Peyer's patch (tissue), 4 donors: ENCODE data around the gene TSKS. TPM values are rescaled to one million over a fixed set of nuclear protein-coding genes. Genes with fewer than 3 reads are reported as not detected.

Source experiments
- DNase-seq, 3 donors: peaks; one replicate each; pipeline ENCODE4 v3.0.0-alpha.2; 2017 to 2019
- H3K27ac ChIP-seq, 4 donors: fragments of 200-600 bp; sonication (generic); one replicate each; pipeline ENCODE4 v1.5.1; 2016 to 2019
- H3K27me3 ChIP-seq, 2 donors: fragments of 200-600 bp; sonication (generic); one replicate each; pipeline ENCODE4 v1.5.1; 2019
- H3K36me3 ChIP-seq, 3 donors: fragments of 200-600 bp; sonication (generic); one replicate each; pipeline ENCODE4 v1.5.1; 2016 to 2019
- H3K4me1 ChIP-seq, 4 donors: fragments of 200-600 bp; sonication (generic); one replicate each; pipeline ENCODE4 v1.5.1; 2016 to 2019
- H3K4me3 ChIP-seq, 4 donors: fragments of 200-600 bp; sonication (generic); 1 replicate in 3 of 4; 2 replicates in 1 of 4; pipeline ENCODE4 v1.5.1; 2016 to 2019; ENCODE audit warnings: mild to moderate bottlenecking in 1 of 4
- H3K9me3 ChIP-seq, 4 donors: fragments of 200-600 bp; sonication (generic); one replicate each; pipeline ENCODE4 v1.5.1; 2016 to 2019; ENCODE audit warnings: mild to moderate bottlenecking in 1 of 4
- POLR2A ChIP-seq, 2 donors: fragments of 450-650 bp; IDR thresholded peaks; one replicate each; pipeline ENCODE4 v1.5.1; 2017; ENCODE audit warnings: antibody characterized with exemption in 2 of 2, mild to moderate bottlenecking in 2 of 2, moderate library complexity in 2 of 2
- total RNA-seq, 4 donors: library from RNA; depleted of rRNA; stranded (reverse); fragments of >200 nt; gene quantifications; one replicate each; pipeline ENCODE4 v1.1.0, GENCODE V29; 2016
- TF ChIP-seq, protein P1 (sequence below), 6 experiments: fragments of 450-650 bp in 4 of 6; fragments of 200-600 bp in 2 of 6; sonication (generic) in 1 of 6; IDR thresholded peaks; one replicate each; pipeline ENCODE4 v1.5.1; 2017 to 2019; ENCODE audit warnings: antibody characterized with exemption in 6 of 6, mild to moderate bottlenecking in 3 of 6, moderate library complexity in 1 of 6

TSKS gene
- total RNA-seq, 4 donors from 2014 or later: not detected

DNA sequence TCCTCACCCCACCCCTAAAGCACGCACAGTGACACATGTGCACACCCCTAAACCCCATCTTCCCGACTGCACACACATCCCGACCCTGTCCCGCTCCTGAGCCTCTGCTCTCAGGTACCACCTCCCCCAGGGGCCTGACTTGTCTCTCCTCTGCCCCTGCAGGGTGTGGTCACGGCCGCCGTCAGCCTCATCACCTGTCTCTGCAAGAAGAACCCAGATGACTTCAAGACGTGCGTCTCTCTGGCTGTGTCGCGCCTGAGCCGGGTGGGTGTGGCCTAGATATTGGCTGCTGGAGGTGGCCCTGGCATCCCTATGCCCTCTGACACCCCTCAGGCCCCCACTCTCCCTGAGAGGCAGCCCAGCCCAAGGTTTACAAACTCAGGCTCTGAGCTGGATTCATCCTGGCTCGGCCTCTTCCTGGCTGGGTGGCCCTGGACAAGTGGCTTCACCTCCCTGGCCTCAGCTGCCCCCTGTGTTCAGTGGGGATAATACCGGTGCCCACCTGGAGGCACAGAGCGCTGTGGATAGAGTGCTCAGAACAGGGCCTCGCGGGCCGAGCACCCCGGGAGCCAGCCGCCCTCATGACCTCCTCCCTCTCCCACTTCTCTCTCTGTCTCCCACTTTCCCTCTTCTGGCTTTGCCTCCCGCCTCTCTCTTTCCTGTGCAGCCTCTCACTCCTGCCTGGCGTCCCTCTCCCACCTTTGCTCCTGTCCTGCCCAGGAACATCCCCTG is 29.9 kb upstream of the TSKS start:
- H3K27me3 ChIP-seq: no peaks in the 10 kb centered on the region
- no peaks in the 10 kb centered on the region for H3K4me1 ChIP-seq
- H3K36me3 ChIP-seq: peaks cover 0 to 86% (median 0%) of the 10 kb centered on the region in 3 donors
- TF ChIP-seq, protein P1, sequence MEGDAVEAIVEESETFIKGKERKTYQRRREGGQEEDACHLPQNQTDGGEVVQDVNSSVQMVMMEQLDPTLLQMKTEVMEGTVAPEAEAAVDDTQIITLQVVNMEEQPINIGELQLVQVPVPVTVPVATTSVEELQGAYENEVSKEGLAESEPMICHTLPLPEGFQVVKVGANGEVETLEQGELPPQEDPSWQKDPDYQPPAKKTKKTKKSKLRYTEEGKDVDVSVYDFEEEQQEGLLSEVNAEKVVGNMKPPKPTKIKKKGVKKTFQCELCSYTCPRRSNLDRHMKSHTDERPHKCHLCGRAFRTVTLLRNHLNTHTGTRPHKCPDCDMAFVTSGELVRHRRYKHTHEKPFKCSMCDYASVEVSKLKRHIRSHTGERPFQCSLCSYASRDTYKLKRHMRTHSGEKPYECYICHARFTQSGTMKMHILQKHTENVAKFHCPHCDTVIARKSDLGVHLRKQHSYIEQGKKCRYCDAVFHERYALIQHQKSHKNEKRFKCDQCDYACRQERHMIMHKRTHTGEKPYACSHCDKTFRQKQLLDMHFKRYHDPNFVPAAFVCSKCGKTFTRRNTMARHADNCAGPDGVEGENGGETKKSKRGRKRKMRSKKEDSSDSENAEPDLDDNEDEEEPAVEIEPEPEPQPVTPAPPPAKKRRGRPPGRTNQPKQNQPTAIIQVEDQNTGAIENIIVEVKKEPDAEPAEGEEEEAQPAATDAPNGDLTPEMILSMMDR (IDR thresholded peaks at IDR 0.05): no peak
- no peak for TF ChIP-seq POLR2A (IDR thresholded peaks at IDR 0.05)
- H3K27ac ChIP-seq: no peak overlapping the region
- no peaks in the 10 kb centered on the region for H3K9me3 ChIP-seq
- DNase-seq: no peak
- H3K4me3 ChIP-seq: no peak overlapping the region

DNA sequence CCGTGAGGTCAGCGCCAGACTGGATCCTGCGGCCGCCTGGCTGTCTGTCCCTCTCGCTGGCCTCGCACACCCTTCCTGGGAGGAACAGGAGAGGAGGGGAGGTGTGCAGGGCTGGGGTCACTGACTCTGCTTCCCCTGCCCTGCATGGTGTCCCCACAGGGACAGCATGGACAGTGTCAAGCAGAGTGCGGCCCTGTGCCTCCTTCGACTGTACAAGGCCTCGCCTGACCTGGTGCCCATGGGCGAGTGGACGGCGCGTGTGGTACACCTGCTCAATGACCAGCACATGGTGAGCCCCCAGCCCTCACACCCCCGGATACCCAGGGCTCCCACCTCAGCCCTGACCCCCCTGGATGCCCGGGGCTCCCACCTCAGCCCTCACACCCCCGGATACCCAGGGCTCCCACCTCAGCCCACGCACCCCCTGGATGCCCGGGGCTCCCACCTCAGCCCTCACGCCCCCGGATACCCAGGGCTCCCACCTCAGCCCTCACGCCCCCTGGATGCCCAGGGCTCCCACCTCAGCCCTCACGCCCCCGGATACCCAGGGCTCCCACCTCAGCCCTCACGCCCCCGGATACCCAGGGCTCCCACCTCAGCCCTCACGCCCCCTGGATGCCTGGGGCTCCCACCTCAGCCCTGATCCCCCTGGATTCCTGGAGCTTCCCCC is 28.8 kb upstream of the TSKS start:
- DNase-seq: peak in 1 of 3 donors; percentile 40
- peaks cover 0 to 81% (median 0%) of the 10 kb centered on the region in 3 donors for H3K36me3 ChIP-seq
- H3K27ac ChIP-seq: no peak overlapping the region
- H3K9me3 ChIP-seq: no peaks in the 10 kb centered on the region
- no peaks in the 10 kb centered on the region for H3K4me1 ChIP-seq
- no peak overlapping the region for H3K4me3 ChIP-seq
- TF ChIP-seq, protein P1 (IDR thresholded peaks at IDR 0.05): no peak
- no peak for TF ChIP-seq POLR2A (IDR thresholded peaks at IDR 0.05)
- H3K27me3 ChIP-seq: no peaks in the 10 kb centered on the region

DNA sequence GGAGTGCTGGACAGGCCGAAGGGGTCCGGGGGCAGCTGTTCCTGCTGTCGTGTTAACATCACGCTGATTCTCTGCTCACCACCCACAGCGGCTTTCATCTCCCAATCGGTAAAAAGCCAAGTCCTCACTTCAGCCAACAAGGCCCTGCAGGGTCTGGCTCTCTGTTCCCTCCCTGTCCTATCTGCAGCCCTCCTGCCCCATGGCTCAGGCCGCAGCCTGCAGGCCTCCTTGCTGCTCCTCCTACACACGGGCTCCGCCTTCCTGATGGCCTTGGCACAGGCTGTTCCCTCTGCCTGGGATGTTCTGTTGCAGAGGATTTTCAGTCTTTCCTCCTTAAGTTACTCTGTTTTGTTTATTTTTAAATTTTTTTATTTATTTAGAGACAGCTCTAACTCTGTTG is 27.8 kb upstream of the TSKS start:
- DNase-seq: peak in 1 of 3 donors; percentile 45
- Histone ChIP-seq H3K27ac (peak overlapping the region in 1 of 4 donors; percentile 3), H3K36me3 (peaks cover 0 to 73% (median 0%) of the 10 kb centered on the region in 3 donors)

DNA sequence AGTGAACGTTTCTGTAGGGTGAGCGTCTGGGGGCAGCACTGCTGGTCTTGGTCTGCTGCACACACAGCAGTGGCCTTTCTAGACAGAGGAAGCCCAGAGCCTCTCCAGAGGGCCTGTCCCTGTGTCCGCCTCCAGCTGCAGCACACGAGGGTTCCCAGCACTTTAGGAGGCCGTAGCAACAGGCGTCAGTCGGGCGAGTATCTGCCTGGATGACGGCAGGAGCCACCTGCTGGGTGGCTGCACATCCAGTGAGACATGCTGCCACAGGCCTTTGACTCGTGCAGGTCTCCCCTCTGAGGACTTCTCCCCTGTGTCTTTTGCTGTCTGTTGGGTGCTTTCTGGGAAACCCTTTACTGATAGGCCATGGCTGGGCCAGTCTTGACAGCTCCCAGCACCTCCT is 25.8 kb upstream of the TSKS start:
- Histone ChIP-seq H3K4me1 (no peaks in the 10 kb centered on the region), H3K27me3 (no peaks in the 10 kb centered on the region), H3K27ac (no peak overlapping the region), H3K36me3 (peaks cover 0 to 64% (median 0%) of the 10 kb centered on the region in 3 donors), H3K4me3 (no peak overlapping the region), H3K9me3 (no peaks in the 10 kb centered on the region)
- TF ChIP-seq POLR2A (IDR thresholded peaks at IDR 0.05): no peak
- TF ChIP-seq, protein P1 (IDR thresholded peaks at IDR 0.05): no peak
- DNase-seq: no peak

More for the DNA sequence above, 27.8 kb upstream of the TSKS start:
- Histone ChIP-seq H3K9me3 (no peaks in the 10 kb centered on the region), H3K4me1 (no peaks in the 10 kb centered on the region), H3K27me3 (no peaks in the 10 kb centered on the region), H3K4me3 (no peak overlapping the region)
- TF ChIP-seq, protein P1 (IDR thresholded peaks at IDR 0.05): no peak
- TF ChIP-seq POLR2A (IDR thresholded peaks at IDR 0.05): no peak

DNA sequence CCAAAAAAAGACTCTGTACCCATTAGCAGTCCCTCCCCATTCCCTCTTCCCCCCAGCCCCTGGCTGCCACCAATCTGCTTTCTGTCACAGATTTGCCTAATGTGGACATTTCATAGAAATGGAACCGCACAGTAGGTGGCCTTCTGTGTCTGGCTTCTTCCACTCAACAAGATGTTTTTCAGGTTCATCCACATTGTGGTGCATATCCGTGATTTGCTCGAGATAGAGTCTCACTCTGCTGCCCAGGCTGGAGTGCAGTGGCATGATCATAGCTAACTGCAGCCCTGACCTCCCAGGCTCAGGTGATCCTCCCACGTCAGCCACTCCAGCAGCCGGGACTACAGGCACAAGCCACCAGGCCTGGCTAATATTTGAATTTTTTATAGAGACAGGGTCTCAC is 24.6 kb upstream of the TSKS start:
- Histone ChIP-seq H3K4me1 (no peaks in the 10 kb centered on the region), H3K27me3 (no peaks in the 10 kb centered on the region), H3K27ac (no peak overlapping the region), H3K9me3 (no peaks in the 10 kb centered on the region), H3K4me3 (no peak overlapping the region), H3K36me3 (peaks cover 0 to 64% (median 0%) of the 10 kb centered on the region in 3 donors)
- TF ChIP-seq POLR2A (IDR thresholded peaks at IDR 0.05): no peak
- TF ChIP-seq, protein P1 (IDR thresholded peaks at IDR 0.05): no peak
- DNase-seq: no peak
